Fibroblast of lung (primary cell): ENCODE data around the gene ZFPL1. TPM values are rescaled to one million over a fixed set of nuclear protein-coding genes. Genes with fewer than 3 reads are reported as not detected.
A peak's percentile ranks its signal among the peaks of the same experiment; 100 is the strongest.

Experiments
- DNase-seq, 2 donors: peaks; one replicate each; pipeline versions ENCODE4 v3.0.0 to v3.0.0-alpha.2; 2010; ENCODE audit warnings: low read depth in 2 of 2
- H2AFZ ChIP-seq: 2 replicates; pipeline ENCODE4 v1.5.1; 2012; ENCODE audit warnings: low read length, control low read depth, inconsistent platforms
- H3K27ac ChIP-seq: 2 replicates; pipeline ENCODE4 v1.5.1; 2011; ENCODE audit warnings: low read length, control low read depth; ENCODE audit not compliant: insufficient read depth
- H3K27me3 ChIP-seq: 2 replicates; pipeline ENCODE4 v1.5.1; 2011; ENCODE audit warnings: mild to moderate bottlenecking, low read length; ENCODE audit not compliant: control insufficient read depth, insufficient read depth
- H3K36me3 ChIP-seq: 2 replicates; pipeline ENCODE4 v1.5.1; 2011; ENCODE audit warnings: low read length; ENCODE audit not compliant: control insufficient read depth, insufficient read depth
- H3K4me1 ChIP-seq: 2 replicates; pipeline ENCODE4 v1.5.1; 2011; ENCODE audit warnings: low read length; ENCODE audit not compliant: control insufficient read depth, insufficient read depth; ENCODE audit errors: extremely low read depth
- H3K4me2 ChIP-seq: 2 replicates; pipeline ENCODE4 v1.5.1; 2011; ENCODE audit warnings: low read length, control low read depth; ENCODE audit not compliant: insufficient read depth; ENCODE audit errors: extremely low read depth
- H3K4me3 ChIP-seq, 4 experiments: fragments of 200-600 bp in 1 of 4; sonication (generic) in 1 of 4; replicated peaks in 1 of 4; 2 replicates each; pipeline ENCODE4 v1.5.1; 2011 to 2016; ENCODE audit warnings: low read length in 4 of 4, low read depth in 3 of 4, mild to moderate bottlenecking in 3 of 4, control low read depth in 2 of 4, inconsistent platforms in 1 of 4, mixed read lengths in 1 of 4; ENCODE audit not compliant: insufficient read depth in 1 of 4; ENCODE audit errors: control extremely low read depth in 1 of 4
- H3K79me2 ChIP-seq: 2 replicates; pipeline ENCODE4 v1.5.1; 2012; ENCODE audit warnings: mild to moderate bottlenecking, low read length, inconsistent platforms; ENCODE audit not compliant: control insufficient read depth, insufficient read depth
- H3K9ac ChIP-seq: 2 replicates; pipeline ENCODE4 v1.5.1; 2011; ENCODE audit warnings: mild to moderate bottlenecking, low read length, control low read depth; ENCODE audit not compliant: insufficient read depth
- H3K9me3 ChIP-seq: 2 replicates; pipeline ENCODE4 v1.5.1; 2012; ENCODE audit warnings: low read depth, low read length; ENCODE audit not compliant: control insufficient read depth, insufficient read depth
- H4K20me1 ChIP-seq: 2 replicates; pipeline ENCODE4 v1.5.1; 2011; ENCODE audit warnings: low read length; ENCODE audit not compliant: control insufficient read depth, insufficient read depth; ENCODE audit errors: extremely low read depth
- EZH2 ChIP-seq: IDR thresholded peaks from 2 replicates; pipeline ENCODE4 v1.5.1; 2012; ENCODE audit warnings: low read length, control low read depth, mild to moderate bottlenecking; ENCODE audit errors: missing control alignments
- polyA plus RNA-seq, 2 donors: library from polyadenylated mRNA; depleted of rRNA in 1 of 2; stranded (reverse) in 1 of 2; unstranded in 1 of 2; fragments of >200 nt; gene quantifications; 2 replicates each; pipeline ENCODE4 v1.2.1, GENCODE V29; 2011 to 2012; ENCODE audit warnings: missing spikeins in 1 of 2
- total RNA-seq: library from RNA; depleted of rRNA; stranded (reverse); fragments of >200 nt; gene quantifications from 2 replicates; pipeline ENCODE4 v1.2.1, GENCODE V29; 2014
- TF ChIP-seq, protein P1 (sequence below), 2 donors: IDR thresholded peaks in 1 of 2; conservative IDR thresholded peaks in 1 of 2; 1 replicate in 1 of 2; 2 replicates in 1 of 2; pipeline ENCODE4 v1.5.1; 2011 to 2012; ENCODE audit warnings: low read length in 2 of 2, control low read depth in 1 of 2, inconsistent platforms in 1 of 2, low read depth in 1 of 2, mild to moderate bottlenecking in 1 of 2

The ZFPL1 gene
- total and polyA plus RNA-seq, 2 donors (not counting 1 experiment from before 2014, with no cell fraction given) = 30.8 to 36.0 TPM

DNA sequence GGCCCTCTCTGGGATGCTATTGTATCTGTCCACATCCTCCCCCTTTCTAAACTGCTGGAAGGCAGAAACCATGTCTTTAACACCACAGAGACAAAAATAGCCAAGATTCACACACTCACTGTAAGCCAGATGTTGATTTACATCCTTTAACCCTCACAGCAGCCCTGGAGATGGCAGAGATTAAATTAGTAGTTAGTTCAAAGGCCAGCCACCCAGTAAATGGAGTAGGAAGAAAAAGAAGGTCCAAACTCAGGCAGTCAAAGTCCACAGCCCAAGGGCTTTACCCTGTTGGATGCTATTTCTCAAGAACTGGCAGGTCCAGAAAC, 35.6 kb downstream of the ZFPL1 start:
- Histone ChIP-seq H3K27ac (no peak overlapping the region), H3K79me2 (peaks cover 42% of the 10 kb centered on the region), H2AFZ (no peak overlapping the region), H4K20me1 (no peaks in the 10 kb centered on the region), H3K36me3 (peaks cover 15% of the 10 kb centered on the region), H3K4me3 (no peak overlapping the region), H3K4me2 (no peak overlapping the region), H3K27me3 (no peaks in the 10 kb centered on the region), H3K9ac (no peak overlapping the region), H3K9me3 (no peaks in the 10 kb centered on the region), H3K4me1 (peaks cover 9% of the 10 kb centered on the region)
- TF ChIP-seq, protein P1, sequence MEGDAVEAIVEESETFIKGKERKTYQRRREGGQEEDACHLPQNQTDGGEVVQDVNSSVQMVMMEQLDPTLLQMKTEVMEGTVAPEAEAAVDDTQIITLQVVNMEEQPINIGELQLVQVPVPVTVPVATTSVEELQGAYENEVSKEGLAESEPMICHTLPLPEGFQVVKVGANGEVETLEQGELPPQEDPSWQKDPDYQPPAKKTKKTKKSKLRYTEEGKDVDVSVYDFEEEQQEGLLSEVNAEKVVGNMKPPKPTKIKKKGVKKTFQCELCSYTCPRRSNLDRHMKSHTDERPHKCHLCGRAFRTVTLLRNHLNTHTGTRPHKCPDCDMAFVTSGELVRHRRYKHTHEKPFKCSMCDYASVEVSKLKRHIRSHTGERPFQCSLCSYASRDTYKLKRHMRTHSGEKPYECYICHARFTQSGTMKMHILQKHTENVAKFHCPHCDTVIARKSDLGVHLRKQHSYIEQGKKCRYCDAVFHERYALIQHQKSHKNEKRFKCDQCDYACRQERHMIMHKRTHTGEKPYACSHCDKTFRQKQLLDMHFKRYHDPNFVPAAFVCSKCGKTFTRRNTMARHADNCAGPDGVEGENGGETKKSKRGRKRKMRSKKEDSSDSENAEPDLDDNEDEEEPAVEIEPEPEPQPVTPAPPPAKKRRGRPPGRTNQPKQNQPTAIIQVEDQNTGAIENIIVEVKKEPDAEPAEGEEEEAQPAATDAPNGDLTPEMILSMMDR (conservative IDR thresholded peaks at IDR 0.05 in 1 of 2, IDR thresholded peaks at IDR 0.05 in 1 of 2; ENCODE audit: low read depth in 1 of 2, low read length in 2 of 2) = no peak
- DNase-seq = no peak

GRCh38 chr11:65120831-65121230, 36.8 kb downstream of the ZFPL1 start:
- H3K4me3 ChIP-seq = peak overlapping the region; percentile 57 to 98 (median 85)
- no peak for DNase-seq
- no peaks in the 10 kb centered on the region for H3K27me3 ChIP-seq
- no peaks in the 10 kb centered on the region for H3K9me3 ChIP-seq
- no peak overlapping the region for H2AFZ ChIP-seq
- H4K20me1 ChIP-seq = no peaks in the 10 kb centered on the region
- peak overlapping the region; percentile 94 for H3K27ac ChIP-seq
- peaks cover 9% of the 10 kb centered on the region for H3K4me1 ChIP-seq
- peaks cover 39% of the 10 kb centered on the region for H3K79me2 ChIP-seq
- H3K4me2 ChIP-seq = peak overlapping the region; percentile 96
- peaks cover 15% of the 10 kb centered on the region for H3K36me3 ChIP-seq
- TF ChIP-seq EZH2 = no peak
- TF ChIP-seq, protein P1 (conservative IDR thresholded peaks at IDR 0.05 in 1 of 2, IDR thresholded peaks at IDR 0.05 in 1 of 2; ENCODE audit: low read depth in 1 of 2, low read length in 2 of 2) = no peak
- peak overlapping the region; percentile 95 for H3K9ac ChIP-seq

GRCh38 chr11:65121447-65121864, 37.4 kb downstream of the ZFPL1 start:
- peaks cover 6% of the 10 kb centered on the region for H3K4me1 ChIP-seq
- H3K4me3 ChIP-seq = peak overlapping the region; percentile 57 to 98 (median 85)
- peak overlapping the region; percentile 94 for H3K27ac ChIP-seq
- H3K36me3 ChIP-seq = peaks cover 16% of the 10 kb centered on the region
- H3K9ac ChIP-seq = peak overlapping the region; percentile 95
- H3K9me3 ChIP-seq = no peaks in the 10 kb centered on the region
- TF ChIP-seq, protein P1 (conservative IDR thresholded peaks at IDR 0.05 in 1 of 2, IDR thresholded peaks at IDR 0.05 in 1 of 2; ENCODE audit: low read depth in 1 of 2, low read length in 2 of 2) = no peak
- TF ChIP-seq EZH2 = no peak
- no peak overlapping the region for H2AFZ ChIP-seq
- H4K20me1 ChIP-seq = no peaks in the 10 kb centered on the region
- H3K4me2 ChIP-seq = peak overlapping the region; percentile 96
- peaks cover 33% of the 10 kb centered on the region for H3K79me2 ChIP-seq
- H3K27me3 ChIP-seq = no peaks in the 10 kb centered on the region
- DNase-seq = no peak
